ENCODE results near the gene CACNA1E.
A peak's percentile ranks its signal among the peaks of the same experiment; 100 is the strongest.

DNA sequence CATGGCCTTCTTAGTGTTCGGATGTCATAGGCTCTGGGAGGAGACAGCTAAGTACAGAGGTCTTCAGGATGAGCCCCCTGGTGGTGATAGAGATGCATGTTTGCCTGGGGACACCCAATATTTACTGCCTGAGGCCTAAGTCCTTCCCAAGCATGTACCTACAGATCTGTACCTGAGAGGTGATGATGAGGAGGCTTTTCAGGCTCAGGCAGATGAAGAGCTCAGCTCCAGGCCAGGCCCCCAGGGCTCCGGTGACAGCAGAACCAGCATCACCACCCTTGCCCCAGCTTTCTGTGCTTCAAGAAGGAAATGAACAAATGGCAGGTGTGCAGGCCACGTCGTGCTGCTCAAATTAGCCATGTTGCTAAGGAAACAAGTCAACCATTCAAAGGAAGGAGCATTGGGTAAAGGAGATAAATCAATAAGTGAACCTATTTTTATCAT lies 21.1 kb downstream of the CACNA1E start:
- no peak for TF ChIP-seq POLR2A (IDR thresholded peaks at IDR 0.05)
- TF ChIP-seq, protein P1, sequence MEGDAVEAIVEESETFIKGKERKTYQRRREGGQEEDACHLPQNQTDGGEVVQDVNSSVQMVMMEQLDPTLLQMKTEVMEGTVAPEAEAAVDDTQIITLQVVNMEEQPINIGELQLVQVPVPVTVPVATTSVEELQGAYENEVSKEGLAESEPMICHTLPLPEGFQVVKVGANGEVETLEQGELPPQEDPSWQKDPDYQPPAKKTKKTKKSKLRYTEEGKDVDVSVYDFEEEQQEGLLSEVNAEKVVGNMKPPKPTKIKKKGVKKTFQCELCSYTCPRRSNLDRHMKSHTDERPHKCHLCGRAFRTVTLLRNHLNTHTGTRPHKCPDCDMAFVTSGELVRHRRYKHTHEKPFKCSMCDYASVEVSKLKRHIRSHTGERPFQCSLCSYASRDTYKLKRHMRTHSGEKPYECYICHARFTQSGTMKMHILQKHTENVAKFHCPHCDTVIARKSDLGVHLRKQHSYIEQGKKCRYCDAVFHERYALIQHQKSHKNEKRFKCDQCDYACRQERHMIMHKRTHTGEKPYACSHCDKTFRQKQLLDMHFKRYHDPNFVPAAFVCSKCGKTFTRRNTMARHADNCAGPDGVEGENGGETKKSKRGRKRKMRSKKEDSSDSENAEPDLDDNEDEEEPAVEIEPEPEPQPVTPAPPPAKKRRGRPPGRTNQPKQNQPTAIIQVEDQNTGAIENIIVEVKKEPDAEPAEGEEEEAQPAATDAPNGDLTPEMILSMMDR (IDR thresholded peaks at IDR 0.05 in 4 of 5, conservative IDR thresholded peaks at IDR 0.05 in 1 of 5): peak in 1 of 5 experiments; percentile 20

Measured in gastrocnemius medialis (tissue), 4 donors.